ENCODE measurements around the gene HOXC11.

The HOXC11 gene

DNA sequence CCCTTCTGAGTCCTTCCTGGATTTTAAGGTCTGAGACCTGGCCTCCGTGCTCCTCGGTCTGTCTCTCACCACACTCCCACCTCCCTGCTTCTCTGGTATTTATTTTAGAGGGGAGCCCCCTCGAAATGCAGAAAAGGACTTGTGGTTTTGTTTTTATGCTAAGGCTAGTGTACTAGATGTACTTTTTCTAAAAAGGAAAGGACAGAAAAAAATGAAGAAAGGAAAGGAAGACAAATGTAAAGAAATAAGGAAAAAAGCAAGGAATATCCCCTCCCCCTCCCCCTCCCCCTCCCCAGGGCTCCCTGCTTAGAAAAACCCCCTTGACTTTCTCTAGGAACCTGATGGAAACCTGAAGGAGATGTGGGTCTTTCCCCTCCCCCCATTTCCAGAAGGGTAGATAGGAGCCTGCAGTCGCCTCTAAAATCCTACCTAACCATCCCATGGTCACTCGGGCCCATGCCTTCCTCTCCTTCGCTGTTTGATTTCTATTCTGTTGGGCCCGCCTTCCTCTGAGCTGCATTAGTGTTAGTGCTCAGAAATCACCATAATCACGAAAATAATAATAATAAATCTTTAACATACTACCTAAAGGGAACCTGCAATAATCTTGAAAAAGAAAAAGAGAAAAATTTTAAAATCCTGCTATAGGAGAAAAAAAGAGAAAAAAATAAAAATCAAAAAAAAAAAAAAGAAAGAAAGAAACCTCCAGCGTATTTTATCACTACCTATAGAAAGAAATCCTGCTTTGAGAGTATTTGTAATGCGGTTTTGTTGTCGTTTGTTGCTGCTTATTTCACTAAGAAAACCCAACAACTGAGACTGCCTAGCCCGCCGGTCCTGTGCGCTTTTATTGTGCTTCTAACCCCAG, 39.0 kb downstream of the HOXC11 start:
- DNase-seq = no peak

DNA sequence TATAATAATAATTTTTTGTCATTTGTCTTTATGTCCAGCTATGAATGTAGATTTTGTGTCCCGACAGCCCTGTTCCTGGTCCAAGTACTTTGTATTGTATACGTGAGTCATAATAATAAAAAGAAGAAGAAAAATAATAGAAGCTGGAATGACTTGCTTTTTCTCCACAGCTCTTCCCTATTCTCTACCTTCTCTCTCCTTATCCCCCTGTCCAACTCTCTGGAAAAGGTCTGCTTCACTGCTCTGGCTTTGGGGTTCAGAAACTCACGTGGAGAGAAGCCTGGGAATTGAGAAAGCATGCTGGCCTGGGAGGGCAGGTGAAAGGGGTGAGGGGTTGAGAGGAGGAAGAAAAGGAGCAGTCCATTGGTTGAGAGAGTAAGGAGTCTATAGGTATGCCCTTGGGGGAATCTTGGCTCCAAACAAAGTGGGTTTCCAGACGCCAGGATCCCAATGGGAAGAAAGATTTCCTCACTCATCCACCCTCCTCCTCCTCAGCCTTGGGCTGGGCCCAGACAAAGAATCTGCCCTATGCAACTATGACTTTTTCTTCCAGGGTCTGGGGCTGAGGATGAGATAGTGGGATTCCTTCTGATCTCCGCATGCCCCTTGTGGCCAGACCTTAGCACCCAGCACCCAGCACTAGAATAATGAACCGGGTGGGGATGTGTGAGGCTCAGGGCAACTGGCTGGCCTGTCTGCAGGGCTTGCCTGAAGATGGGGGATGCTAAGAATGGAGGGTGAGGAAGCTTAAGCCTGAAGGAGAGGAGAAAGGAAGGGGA, 39.9 kb downstream of the HOXC11 start:
- DNase-seq = no peak

DNA sequence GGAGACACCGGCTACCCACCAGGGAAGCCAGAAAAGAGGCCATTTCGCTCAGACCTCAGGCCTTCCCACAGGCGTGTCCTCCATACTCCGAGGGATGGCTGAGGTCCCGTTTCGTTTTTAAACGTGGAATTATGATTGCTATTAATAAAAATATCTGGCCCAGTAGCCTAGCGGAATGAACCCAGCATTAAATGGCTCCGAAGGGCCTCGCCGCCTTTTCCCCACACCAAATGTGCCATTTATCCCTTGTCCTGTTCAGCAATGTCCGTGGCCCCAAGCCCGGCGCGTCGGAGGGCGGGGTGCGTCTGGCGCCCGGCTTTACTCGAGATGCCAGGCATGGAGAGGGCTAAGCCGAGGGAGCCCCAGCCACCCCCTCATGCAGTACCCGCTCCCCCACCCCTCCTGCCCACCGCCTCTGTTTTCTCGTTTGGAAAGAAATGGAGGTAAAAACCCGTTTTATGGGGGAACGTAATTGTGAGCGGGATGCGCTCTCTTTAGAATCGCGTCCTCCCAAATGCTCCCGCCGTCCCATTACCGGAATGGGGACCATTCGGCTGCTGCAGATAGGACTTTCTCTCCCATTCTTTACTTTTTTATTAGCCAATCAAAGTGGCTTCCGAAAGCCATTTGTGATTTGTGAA, 41.6 kb downstream of the HOXC11 start:
- DNase-seq = no peak

DNA sequence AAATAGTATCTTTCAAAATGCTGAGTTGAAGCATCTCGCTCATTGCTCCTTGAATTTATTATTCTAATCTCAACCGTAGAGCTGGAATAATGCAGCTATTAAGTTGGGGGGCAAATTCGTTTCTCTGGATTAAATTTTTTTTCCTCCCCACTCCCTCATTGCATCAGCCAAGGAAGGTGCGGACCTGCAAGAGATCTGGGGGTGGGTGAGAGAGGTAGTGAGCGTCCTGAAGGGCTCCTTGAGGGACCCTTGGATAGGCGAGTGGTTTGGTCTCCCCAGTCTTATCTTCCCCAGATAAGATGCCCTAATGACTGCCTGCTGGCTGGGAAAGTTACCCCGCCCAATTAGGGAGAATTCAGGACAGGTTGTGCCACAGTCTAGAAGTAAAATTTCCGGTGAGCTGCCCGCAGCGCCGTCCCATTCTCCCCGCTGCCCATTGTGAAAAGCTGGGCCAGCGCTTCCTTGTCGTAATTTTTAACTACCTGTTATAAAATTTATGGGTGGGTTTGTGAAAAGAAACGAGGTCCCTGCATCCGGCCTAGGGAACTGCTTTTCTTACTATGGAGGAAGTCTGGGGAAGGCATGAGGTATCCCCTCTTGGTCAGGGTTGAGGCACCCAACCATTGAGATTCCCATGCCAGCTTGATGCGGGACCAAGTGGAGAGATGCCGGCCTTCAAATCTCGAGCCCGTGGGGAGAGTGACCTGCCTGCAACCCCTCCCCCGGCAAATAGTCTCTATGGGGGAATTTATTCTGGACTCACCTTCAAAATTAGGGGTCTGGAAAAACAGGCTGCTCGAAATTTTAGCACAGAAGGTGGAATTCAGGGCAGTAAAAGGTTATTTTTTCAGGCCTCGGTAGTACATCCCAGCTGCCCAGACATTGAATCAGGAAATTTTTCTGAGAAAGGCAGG, 42.3 kb downstream of the HOXC11 start:
- DNase-seq = no peak

DNA sequence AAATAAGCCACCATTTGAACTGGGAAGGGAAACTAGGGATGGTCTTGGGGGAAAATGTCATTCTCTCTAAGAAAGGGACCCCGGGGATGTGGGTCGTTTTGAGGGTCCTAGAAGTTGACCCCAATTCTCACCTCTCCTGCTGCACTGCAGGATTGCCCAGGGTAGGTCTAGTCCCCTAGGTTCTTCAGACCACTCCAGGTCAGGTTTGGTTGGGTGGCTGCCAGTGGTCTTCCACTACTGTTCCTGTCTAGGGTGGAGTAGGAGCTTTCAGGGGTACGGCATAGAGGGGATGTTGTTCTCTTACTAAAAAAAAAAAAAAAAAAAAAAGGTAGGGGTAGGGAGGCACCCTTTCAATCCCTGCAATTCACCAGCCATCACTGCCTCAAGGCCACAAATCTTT, 43.1 kb downstream of the HOXC11 start:
- no peak for DNase-seq

DNA sequence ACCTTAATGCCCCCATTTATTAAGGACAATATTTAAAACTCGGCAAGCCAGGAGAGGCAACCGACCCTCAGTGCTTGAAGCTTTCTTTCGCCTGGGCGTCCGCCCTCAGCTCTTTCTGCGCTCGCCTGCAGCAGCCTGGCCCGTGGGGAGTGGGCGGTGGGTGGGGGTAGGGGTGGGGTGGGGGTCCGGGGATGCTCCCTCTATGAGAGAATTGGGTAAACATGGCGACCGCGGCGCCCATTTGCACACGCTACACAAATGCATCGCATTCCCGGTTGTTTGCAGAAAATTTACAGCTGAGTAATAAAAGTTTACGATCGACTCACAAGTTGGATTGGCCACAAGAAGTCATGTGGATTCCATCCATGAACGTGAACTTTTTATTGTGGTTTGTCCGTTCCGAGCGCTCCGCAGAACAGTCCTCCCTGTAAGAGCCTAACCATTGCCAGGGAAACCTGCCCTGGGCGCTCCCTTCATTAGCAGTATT, 43.6 kb downstream of the HOXC11 start:
- DNase-seq = no peak

DNA sequence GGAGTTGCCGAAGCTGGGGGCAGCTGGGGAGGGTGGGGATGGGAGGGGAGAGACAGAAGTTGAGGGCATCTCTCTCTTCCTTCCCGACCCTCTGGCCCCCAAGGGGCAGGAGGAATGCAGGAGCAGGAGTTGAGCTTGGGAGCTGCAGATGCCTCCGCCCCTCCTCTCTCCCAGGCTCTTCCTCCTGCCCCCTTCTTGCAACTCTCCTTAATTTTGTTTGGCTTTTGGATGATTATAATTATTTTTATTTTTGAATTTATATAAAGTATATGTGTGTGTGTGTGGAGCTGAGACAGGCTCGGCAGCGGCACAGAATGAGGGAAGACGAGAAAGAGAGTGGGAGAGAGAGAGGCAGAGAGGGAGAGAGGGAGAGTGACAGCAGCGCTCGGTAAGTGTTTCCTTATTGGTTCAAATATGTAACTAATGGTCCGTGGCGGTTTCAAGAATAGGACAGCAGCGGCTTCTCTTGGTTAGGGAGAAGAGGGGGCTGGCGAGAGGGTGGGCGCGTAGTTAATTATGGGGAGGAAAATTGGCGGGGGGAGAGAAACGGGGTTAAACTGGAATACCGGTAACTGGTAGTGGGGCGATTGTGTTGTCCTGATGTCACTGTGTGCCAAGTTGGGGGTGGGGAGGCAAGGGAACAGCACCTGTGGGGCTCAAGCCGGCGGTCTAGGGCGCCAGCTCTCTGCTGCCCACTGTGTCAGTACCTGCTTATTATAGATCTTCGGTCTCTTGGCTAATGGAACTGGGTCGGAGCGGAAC, 44.3 kb downstream of the HOXC11 start:
- DNase-seq = no peak

DNA sequence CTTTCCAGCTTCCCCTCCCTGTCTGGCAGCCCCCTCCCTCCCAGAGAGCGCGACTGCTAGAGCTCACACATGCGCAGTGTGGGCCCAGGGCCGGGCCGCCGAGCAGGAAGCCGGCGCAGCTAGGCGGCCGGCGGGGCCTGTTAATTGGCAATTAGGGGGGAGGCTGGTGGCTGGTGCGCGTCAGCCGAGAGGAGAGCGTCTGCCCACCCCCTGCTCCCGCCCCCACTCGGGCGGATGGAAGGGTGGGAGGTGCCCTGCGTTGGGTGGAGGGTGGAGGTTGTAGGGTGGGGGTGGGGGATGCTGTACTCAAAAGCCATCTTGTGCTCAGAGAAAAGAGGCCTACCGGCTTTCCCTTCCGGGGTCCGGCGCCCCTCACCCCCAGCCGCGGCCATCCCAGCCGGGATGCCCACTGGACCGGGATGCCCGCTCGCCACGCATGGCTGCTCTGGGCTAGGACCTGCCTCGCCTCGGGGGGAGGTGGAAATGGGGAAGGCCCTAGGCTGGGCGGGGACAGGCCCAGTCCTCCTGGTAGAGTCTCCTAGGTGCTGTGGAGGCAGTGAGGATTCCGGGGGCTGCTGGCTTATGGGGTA, 45.0 kb downstream of the HOXC11 start:
- peak; percentile 20 to 56 (median 50) for DNase-seq

DNA sequence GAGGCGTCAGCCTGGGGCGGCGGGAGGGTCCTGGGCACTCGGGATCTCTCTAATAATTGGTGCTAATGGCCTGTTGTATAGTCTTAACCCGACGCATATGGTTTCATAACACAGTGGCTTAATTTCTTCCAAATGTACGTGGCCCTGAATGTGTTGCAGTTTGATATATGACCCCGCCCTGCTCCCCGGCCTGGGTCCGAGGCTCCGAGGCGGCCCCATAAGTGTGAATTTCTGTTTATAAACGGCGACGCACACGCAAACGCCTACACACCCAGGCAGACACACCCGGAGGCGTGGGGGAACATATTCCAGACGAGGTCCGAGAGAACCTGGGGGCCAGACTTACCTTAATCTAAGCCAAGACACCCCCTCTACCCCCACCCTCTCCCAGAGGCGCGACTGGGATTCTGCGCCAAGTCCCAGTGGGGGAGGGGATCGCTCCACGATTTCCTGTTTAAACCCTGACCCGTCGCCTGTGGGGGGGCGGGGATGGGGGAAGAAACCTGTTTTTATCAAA, 45.6 kb downstream of the HOXC11 start:
- DNase-seq = no peak

DNA sequence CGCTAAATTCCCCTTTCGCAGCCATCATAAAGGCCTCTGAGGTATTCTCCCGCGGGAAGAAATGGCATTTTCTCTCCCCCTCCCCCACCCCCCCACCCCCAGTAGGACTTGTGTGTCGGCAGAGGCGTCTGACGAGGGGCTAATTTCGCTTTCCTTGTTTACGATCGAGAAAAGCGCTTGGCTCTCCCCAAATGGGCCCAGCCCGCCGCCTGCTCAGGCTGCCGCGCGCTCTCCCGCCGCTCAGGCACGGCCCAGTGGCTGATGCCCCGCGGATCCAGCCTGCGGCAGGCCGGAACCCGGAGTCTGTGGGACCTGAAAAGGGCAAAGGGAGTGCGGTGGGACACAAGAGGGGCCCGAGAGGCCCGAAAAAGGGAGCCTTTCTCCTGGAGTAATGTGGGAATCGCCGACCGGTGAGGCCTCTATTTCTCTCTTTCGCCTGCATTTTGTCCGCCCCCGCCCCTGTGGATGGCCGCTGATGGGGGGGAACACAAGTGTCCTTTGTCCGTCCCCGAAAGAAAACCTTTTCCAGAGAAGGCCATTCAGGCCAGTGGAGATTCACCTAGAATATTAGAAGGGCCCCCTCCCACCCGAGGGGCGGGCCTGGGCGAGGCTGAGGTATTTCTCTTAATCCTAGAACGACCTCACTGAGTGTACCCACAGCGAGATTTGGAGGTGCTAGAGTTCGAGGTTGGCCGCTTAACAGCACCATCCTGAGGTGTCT, 46.3 kb downstream of the HOXC11 start:
- no peak for DNase-seq

DNA sequence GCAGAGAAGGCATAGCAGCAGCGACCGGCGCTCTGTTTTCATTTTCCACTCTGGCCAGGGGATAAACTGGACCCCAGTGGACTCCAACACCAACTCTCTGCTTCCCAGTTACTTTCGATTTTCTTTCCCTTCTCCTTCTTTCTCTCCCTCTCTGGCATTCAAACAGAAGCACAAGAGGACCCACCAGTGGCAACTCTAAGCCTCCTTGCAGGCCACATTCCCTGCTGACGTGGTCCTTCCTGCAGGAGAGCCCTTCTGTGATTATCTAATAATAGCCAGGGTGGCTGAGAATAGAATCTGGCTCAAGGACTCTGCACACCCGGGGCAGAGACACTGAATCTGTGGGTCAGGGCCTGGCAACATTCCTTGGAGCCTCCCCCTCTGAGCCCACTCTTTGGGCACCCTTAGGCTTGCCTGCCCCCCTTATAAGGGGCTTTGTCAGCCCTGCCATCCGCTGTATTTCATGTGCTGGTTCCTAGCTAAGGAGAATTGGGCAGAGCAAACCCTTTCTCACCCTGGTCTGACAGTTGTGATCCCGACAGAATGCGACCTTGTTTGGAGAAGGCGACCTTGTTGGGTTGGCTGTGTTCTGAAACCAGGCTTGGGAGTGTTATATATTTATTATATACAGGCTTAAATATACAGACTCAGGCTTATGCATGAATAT, 47.1 kb downstream of the HOXC11 start:
- no peak for DNase-seq

DNA sequence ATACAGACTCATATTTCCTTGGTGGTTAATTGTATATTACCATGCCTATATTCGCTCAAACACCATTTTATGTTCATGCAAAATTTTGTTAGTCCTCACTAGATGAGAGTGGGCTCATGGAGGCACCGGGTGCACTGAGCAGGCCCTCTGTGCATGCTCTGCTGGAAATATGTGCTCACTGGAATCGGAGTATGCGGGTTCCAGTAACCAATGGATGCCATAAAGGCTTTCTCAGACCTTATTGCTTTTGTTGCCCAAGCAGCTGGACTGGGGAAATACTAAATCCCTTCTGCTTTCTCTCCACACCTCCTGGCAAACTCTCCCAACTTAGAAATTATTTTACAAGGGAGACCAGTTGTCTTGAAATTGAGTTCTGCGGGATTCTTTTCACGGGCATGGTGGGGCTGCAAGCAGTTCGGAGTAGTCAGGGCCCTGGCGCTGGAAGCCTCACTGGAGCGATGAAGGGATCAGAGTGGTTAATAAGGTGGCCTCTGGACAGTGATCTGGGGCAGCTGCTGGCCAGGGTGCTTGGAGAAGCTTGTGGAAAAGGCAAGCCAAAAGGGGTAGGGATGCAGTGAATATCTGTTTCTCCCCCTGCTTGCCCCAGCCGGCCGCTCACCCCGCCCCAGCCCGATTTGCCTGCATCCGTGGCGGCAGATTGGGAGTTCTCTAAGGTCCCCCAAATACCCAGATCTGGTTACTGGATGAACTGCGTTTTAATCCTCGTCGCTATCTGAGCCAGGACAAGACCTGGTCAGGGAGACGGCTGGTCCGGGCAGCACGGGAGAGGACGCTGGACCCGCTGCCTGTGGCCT, 47.9 kb downstream of the HOXC11 start:
- DNase-seq = no peak

DNA sequence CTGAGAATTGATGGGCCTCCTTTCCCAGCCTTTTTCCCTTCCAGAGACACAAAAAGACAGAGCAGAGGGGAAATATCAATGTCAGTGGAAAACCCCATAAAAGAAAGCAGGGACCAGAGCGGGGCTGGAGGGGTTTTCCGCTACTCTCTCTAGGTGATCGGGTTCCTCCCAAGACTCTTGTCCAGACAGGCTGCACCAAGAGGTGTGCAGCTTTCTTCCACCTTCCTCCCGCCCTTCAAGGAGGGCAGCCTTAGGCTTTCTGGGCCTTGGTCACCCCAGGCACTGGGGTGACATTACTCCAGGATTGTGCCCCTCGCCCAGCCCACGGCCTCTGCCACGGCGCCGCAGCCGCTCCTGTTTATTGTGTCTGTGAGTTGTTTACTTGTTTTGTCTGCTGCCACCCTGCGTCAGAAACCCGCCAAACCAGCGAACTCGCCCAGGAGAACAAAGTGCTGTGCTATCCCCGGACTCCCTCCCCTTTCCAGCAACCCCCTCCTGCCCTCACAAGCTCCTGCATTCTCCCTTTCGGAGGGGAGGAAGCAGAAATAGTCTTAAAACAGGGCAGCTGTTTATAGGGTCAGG, 48.6 kb downstream of the HOXC11 start:
- DNase-seq = no peak

DNA sequence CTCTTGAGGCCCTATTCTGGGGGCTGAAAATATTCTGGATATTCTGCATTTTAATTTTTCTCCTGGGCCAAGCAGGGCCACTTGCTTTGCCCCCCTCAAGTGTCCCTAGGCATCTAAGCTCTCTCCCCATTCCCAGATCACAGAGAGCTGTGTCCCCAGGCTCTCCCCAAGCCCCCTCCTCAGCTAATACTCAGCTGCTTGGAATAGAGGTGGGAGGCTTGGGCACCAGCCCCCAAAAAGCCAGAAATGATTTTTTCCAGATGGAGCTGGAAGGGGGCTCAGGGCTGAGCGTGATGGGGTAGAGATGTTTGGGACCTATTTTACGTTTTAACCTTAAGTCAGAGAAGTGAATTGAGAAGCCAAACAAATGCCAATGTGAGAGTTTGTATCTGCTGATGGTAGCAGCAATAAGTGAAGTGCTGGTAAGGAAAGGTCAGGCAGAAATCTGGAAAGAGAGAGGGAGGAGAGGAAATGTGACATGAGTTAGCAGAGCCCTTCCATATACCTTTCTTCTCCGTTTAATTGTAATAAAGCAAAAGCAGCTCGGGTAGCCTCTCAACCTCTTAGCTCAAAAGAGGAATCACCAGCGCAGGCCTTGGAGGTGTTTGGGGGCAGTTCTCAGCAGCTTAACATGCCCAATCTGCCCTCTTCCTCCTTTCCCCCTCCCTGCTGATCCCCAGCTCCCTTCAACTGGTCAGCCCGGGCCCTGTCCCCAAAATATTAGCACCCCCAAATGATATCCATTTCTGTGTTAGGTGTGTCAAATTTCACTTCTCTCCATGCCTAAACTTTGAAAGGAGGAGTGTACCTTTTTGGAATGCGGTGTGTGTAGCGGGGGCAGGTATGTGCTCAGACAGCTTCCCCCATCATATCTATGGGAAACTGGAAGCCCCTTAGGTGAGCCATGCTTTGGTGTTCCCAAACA, 50.3 kb downstream of the HOXC11 start:
- DNase-seq = no peak

DNA sequence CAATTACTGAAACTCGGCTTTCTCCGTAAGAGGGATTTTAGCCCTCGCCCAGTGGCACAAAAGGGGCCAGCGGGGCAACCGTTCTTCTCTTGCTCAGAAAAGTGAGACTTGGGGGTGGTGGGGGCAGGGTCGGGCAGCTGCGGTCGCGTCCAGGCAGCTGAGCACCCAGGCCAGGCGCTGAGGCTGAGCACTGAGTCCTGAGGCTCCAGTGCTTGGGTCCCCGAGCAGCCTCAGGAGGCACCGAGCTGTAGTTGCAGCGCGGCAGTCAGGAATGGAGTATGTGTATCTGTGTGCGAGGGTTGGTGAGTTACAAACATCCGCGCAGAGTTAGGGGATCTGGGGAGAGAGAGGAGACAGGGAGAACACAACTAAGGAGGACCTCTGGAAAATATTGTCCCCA, 51.2 kb downstream of the HOXC11 start:
- DNase-seq = no peak

DNA sequence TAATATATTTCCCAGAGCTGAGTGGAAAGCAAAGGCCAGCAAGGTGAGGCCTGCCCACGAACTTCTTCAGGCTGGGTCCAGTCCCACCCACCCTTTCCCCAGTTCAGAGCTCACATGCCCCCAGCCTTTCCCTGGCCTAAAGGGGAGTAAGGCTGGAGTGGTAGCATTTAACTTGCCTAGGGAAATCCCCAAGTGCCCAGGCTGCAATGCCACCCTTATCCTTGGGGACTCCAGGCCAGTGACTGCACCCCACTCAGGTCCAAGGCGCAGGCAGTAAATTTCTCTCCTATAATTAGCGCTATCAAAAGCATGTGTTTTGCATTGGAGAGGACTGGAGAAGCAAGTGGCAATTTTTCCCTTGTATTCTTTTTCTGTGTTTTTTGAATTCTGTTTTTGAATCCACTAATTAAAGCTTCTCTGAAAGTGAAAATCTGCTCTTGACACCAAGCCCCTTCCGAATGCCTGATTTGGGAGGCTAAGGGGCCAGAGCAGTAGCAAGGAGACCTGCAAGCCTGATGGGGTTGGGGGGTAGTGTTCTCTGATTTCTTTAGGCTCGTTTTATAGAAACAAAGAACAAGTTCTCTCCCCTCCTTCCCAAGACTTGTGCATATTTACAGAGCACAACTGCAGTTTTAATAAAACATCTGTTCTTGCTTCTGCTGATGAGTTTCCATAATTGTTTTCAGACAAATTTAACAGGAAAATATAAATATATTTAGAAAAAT, 51.8 kb downstream of the HOXC11 start:
- no peak for DNase-seq

All from activated CD4-positive, CD25-positive, alpha-beta regulatory T cell (primary cell).